HG02571 (cell line): ENCODE data around the gene COL4A1.

ENCODE experiments used
- ATAC-seq: cut with Tn5 transposase; IDR thresholded peaks from one replicate; pipeline ENCODE4 v1.9.1; 2021; ENCODE audit warnings: mild to moderate bottlenecking, moderate library complexity; ENCODE audit not compliant: unreplicated experiment

COL4A1 gene

DNA sequence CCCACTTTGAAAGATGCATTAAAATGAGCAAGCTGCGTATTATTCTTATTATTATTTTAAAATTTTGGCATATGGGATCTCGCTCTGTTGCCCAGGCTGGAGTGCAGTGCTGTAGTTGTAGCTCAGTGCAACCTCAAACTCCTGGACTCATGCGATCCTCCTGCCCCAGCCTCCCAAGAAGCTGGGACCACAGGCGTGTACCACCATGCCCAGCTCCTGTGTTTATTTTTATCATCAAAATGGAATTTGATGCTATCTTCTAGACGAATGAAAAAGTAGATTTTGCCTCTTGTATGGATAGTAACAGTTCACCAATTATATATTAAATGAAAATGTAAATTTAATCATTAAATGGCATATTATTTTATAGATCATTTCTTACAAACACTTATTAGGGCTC lies 43.6 kb downstream of the COL4A1 start:
- ATAC-seq, result no peak

DNA sequence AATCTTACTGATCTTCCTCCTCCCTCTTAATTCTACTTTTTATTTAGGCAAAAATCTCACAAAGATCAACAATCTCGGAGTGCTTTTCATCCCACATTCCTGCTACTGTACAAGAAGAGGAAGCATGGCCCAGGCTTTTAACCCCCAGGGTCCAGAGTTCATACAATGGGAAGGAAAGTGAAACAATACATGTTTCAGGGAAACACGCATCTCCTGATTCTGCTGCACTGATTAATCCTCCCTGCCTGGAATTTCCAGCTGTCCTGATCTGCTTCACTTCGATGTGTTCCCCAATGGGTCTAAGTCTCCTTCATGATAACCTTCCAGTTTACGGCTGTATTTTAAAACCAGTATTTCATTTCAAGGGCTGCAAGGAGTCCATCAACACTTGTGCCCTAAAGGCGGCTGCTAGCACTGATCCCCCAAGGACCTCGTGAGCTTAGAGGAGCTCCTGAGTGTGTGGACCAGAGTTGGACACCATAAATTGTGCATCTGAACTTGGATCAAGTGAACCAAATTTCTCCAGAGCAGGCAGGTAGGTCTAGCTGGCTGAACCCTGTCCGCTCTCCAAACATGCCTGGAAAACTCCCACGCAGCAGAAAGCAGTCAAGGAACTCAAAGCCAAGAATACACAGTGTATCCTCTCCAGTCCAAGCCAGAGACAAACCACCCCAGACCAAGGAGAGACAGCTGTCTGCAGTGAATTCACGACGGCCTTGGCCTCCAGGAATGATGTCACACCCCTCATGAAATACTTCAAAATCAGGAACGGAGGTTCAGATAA lies 44.3 kb downstream of the COL4A1 start:
- no peak for ATAC-seq

DNA sequence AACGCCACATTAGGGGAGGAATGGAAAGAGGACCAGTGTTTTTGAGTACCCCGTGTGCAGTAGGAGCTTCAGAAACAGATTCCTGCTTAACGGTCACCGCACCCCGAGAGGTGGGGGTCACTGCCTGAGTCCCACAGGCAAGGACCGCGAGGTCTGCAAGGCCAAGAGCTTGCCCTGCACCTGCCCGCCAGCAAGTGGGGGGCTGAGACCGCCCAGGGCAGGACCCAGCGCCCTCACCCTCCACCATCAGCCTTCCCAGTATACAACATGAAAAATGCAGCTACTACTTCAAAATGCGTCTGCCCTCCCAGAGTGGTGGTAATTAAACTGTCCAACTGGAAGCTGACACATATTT lies 44.9 kb downstream of the COL4A1 start:
- ATAC-seq, result no peak

DNA sequence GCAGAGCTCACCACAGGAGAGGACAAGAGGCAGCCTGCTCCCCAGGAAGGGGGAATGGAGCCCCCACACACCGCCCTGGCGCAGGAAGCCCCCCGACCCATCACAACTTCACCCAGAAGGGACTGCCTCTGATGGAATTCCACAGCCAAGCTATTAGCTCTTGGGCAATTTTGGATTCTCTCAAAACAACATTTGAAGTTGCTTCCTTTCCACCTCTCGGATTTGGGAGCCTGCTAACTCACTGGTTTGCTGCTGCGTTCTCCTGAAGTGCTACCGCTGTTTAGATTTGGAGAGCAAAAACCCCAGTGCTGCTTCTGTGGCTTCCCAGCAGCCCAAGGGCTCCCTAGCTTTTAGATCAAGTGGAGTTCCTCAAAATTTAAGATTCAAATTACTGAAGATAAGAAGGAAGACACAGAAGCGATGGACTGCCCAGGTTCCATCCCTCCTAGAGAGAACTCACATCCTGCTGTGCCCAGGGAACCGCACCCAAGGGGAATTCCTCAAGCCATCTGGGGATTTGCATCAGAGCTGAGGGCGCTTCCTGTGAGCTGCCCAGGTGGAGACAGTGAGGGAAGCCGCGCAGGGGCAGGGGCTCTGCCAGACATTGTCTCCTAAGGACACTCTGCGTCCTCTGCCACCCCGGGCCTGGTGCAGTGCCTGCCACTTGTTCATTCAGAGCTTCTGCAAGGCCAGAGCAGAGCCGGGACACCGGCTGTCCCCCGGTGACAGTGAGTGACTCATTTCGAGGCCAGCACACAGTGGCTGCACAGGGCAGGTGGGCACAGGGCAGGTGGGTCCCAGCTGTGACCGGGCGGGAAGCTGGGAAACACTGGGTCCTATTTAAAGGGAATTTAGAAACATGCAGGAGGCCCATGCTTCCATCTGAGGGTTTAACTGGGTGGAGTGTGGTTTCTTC lies 45.5 kb downstream of the COL4A1 start:
- ATAC-seq, result no peak

DNA sequence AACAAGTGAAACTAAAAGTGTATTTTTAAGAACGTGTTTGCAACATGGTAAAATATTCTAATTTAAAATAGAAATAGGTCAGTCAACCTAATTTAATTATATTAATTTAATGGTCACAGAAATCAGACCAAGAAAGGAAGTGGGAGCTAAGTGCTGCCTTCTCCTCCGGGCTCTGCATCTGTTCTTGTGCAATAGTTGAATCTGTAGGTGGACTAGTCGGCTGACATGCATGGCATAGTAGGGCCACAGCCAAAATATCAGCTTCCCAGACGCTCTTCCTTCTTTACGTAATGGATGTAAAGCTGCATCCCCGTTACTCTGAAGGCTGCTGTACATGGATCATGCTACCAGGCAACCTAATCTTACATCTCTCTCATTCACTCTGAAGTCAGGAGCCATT lies 47.3 kb downstream of the COL4A1 start:
- ATAC-seq, result no peak

DNA sequence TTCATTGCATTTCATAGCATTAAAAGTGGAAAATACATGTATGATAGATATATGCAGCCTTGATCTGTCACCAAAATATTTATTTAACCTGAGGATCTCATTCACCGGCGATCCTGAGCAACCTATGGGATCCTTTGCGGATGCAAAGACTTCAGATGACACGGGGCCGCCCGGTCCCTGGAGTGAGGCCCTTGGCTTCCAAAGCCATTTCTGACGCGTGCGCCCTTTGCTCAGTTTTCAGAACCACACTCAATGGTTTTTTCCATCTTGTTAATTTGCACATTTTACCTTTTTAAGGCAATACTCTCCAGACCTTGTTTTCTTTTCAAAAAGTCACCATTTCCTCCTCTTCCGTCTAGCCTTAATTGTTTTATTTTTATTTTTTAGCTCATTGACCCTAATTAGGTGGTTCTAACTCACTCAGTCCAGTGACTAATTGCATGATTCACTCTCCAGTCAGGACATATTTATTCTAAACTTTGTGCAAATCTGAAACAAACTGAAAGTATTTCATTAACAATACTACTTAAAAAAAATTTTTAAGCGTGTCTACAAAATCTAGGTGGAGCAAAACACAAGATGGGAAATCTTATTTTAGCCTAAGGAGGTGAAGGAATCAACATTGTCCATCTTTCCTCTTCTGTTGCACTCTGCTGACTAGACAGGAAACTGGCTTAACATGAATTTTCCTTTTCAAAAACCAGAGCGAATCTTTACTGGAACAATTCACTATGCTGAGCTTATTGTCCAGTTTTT lies 47.9 kb downstream of the COL4A1 start:
- ATAC-seq, result no peak

DNA sequence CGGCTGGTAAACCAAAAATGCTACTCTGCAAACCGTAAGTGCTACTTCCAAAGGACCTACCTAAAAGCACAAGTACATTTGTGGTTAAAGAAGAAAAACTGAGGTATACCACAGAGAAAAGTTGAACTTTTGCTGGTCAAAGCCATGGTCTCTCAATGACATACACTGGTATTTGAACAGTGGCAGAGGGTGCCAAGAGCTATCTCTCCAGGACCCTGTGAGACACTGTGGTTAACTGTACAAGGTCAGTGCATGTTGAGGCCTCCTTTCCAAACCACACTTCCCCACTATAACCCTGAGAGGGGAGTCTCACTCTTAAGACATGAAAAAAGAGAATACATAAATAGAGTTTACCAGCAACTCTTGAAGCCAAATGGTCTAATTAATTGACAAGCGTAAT lies 49.5 kb downstream of the COL4A1 start:
- ATAC-seq, result no peak

DNA sequence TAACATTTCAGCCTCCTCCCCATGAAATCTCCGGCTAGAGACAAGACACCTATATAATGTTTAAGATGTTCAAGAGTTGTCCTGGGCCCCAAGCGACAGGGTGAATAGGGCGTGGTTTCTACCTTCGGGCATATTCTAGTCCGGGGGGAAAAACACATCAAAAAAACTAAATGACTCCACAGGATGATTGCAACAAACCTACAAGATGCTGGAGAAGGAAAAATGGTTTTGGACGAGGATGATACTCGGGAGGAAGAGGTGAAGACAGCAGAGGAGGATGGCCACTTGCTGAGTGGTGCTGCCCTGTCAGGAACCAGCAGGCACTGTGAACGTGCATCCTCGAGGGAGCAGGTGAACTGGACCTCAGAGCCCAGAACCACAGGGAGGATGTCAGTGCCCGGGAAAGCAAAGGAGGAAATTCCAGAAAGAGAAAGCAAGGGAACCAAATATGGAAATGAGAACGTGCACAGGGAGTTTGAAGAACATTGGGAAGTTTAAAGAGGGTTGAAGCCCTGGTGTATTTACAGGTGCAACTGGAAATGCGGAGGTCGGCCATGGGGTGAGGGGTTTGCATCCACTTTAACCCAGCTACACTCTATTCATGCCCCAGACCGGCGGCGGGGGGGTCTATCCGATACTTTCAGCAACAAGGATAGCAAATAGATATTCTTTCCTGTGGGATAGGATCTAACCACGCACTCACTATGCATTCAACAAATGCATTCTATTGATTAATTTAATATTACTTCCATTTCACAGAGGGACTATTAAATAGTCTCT lies 50.6 kb downstream of the COL4A1 start:
- no peak for ATAC-seq

DNA sequence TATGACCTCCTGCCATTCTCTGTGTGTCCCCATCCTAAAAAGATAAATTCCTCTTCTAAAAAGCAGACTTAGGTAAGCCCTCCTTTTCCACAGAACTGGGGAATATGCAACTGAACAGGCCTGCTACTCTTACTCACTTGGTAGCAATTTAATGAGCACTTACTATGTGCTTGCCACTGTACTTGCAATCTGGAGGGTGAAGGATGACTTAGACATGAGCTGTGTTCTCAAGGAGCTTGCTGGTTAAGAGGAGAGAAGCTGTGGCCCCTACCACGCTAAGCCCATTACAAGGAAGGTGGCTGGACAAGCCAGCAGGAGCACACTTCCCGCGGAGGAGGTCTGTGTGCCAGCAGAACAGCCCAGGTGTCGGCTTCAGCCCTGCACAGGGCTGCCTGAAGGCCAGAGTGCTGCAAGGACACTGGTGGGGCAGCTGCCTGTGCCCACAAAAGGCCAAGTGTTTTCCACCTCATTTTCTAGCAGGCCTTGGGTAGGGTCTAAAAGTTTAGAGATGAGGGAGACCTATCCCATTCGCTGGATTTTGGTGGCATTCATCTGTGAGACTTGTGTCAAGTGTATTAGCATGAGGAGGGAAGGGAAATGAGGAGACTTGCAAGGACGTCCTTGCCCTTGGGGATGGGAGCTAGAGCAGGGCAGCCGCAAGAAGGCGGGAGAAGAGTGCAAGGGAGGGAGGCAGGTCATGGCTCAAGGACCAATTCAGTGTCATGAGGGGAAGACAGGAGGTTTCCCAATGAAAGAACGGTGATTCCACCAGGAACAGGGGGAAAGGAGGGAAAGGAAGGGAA lies 52.0 kb downstream of the COL4A1 start:
- no peak for ATAC-seq

DNA sequence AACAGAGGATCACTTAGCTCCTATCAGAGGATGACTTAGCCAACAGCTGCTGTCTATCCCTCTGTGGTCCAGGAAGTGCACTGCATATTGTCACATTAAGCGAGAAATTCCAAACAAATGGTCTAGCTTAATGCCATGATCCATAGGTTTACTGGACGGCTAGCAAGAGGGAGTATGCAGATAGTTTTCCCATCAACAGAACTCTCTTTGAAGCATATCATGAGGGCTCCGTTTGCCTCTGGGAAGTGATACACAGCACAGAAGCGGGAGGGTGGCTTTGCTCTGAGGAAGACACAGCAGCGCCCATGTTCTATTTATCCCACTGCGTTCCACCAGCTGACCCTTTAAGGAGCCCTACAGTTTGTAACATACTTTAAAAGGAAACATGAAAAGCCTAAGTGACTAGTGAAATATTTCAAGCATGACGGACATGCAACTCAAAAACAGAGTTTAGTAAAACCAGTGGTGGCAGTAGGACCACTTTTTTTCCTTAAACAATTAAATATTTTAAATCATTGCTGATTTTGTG lies 52.7 kb downstream of the COL4A1 start:
- ATAC-seq, result no peak

DNA sequence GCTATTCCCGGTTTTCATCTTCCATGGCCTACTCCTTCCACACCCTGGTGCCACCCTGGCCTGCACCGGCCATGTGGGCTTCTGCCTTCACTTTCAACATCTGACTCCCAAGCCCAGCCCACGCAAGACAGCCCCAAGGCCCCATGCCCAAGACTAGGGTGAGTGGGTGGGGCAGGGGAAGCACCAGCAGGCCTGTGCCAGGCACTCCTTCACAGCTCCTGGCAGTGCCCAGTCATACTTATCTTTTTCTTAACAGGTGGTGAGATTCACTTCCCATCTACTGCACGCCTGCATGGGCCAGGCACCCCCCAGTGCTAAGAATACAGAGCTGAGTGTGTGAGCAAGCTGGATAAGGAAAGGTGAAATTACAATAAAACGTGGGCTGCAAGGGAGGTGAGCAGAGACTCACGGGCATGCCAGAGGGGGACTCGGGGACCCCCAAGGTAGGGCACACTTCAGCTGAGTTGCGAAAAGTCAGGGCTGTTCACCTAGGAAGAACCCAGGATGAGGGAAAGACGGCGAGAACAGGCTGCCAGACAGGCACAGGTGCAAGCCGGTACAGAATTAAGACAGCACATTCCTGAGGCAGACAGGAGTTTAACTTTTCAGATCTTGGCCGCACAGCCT lies 55.7 kb downstream of the COL4A1 start:
- ATAC-seq, result no peak

DNA sequence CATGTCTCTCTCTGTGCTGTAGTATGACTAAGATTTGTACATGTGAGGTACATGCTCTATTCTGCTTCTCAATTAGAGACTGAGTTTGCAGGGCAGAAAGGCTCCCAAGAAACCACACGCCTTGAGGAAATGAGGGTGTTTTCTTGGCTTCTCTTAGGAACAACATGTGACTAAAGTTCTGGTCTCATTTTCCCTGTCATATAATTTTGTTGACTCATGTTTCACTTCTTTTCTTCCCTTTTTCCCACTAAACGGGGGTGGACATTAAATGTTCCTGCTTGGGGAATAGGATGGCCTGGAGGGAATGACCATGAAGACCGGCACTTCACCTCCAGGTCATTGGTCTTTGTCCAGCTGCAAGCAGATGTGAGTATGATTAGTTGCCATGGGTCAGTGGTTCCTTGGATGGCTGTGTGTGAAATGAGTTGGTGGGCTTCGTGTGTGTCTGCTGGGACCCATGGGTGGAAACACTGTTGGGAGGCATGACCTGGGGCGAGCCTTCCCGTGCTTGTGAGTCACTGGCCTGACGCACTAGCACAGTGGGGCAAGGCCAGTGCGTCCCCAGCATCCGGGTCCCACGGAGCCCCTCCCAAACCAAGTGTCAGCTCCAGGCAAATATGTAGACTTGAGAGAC lies 56.6 kb downstream of the COL4A1 start:
- ATAC-seq, result no peak

DNA sequence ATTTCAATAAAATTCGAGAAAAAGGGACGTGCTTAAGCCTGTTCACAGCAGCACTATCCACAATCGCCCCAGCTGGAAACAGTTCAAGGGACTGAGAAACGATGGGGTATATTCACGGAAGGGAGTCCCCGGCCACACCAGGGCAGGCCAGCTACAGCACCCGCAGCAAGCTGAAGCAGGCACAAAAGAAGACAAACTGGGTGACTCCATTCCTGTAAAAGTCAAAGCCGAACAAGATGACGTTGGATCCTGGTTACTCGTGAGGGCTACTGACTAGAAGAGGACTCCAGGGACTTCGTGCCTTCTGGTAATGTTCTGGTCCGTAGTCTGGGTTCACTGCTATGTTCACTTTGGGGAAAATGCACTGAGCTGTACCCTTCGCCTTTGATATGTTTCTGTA lies 57.6 kb downstream of the COL4A1 start:
- ATAC-seq, result no peak

DNA sequence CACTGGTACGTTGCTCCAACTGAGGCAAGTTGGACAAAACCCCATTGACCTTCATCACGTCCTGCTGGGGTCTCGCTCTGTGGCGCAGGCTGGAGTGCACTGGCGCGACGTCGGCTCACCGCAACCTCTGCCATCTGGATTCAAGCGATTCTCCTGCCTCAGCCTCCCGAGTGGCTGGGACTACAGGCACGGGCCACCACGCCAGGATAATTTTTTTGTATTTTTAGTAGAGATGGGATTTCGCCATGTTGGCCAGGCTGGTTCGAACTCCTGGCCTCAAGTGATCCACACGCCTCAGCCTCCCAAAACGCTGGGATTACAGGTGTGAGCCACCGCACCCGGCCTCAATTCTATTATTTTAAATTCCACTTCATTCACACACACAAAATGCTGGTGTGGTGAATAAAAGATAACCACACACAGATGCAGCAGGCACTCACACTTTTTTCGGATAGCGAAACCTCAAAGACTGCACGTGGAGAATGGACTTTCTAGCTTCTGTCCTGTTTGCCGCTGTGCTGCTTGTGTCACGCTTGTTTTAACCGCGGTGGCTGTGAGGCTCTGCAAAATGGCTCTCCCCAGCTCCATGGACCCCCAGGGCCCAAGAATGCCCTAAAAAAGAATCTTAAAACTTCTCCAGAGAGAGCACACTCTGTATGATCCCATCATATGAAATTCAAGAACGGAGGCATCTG lies 58.4 kb downstream of the COL4A1 start:
- no peak for ATAC-seq

DNA sequence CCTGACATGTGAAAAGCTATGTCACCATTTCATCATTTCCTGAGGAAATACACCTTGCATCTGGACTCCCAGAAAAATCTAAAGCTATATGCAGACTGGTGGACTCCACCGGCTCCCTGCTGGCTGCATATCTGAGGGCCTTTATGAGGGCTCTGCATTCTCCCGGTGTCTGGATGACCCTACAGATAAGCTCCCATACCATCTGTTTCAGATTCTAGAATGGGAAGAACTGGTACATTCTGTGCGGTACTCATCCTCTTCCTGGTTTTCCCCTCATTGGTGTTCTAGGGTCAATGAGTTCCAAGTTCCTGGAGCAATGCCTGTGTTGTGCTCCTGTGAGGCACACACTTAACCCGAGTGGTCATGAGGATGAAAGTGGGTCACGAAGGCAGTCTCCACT lies 60.4 kb downstream of the COL4A1 start:
- no peak for ATAC-seq

DNA sequence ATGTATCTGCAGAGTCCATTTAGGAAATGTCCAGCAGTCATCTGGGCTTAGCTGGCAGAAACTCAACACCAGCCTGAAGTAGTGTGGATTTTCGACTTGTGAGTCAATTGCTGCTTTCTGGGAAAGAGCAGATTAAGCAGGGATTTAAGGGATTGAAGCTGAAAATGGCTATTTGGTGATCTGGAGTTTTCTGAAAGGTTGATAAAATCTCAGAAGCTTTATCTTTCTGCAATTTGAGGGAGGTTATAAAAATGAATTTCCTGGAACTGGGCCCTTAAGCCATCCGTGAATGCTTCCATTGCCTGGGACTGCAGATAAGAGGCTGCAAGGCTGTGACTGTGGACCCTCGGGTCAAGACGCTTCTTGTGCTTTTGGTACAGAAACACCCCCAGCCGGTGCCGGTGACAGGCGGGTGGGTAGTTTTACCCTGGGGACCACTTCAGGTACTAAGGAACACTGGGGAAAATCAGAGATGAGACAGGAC lies 61.5 kb downstream of the COL4A1 start:
- no peak for ATAC-seq

DNA sequence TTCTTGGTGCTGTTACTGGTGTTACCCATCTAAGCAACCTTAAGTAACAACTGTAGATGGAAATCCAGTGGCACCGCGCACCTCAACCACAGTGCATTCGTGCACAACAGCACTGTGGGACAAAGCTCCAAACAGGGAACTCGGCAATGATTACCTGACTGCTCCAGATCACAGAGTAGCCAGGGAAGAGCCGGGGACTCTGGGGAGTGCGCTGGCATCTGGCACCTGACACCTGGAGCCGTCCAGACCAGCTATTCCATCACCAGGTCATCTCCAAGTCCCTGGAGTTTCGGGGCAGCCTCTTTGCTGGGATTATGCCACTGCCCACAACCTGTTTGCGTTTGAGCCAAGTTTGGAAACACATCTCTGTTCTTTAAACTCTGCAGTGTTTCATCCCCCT lies 62.0 kb downstream of the COL4A1 start:
- ATAC-seq, result no peak
